H1 (cell line): Measurements from ENCODE around the gene CKB. TPM values are rescaled to one million over a fixed set of nuclear protein-coding genes. Genes with fewer than 3 reads are reported as not detected.

ENCODE experiments used
- CTCF ChIA-PET: fragments of 300-600 bp; sonication (Branson Sonifier 250); formaldehyde crosslinking; loops from one replicate; lab custom pipeline; 2021; ENCODE audit not compliant: partially characterized antibody; lab: Charles Lee
- POLR2A ChIA-PET: fragments of 300-600 bp; sonication (Branson Sonifier 250); formaldehyde crosslinking; loops from one replicate; lab custom pipeline; 2021; ENCODE audit warnings: inconsistent platforms; ENCODE audit not compliant: partially characterized antibody; lab: Charles Lee
- DNase-seq, 2 experiments: peaks; one replicate each; pipeline versions ENCODE4 v3.0.0 to v3.0.0-alpha.2; 2010 to 2022; ENCODE audit warnings: low spot score in 2 of 2, low read depth in 1 of 2, mixed read lengths in 1 of 2
- FAIRE-seq: peaks from 2 replicates; lab custom pipeline; 2011; peaks lifted over from hg19 to GRCh38; lab: Jason Lieb, UNC
- H2AFZ ChIP-seq: 2 replicates; pipeline ENCODE4 v1.8.1; 2012; ENCODE audit warnings: low read length, inconsistent platforms
- H2AK5ac ChIP-seq: 2 replicates; pipeline ENCODE4 v1.6.1; 2013; ENCODE audit warnings: low read depth, low read length
- H2BK120ac ChIP-seq: replicated peaks from 2 replicates; pipeline ENCODE3; 2013; ENCODE audit warnings: low read depth, low read length, inconsistent platforms
- H2BK12ac ChIP-seq: 2 replicates; pipeline ENCODE4 v1.6.1; 2013; ENCODE audit warnings: low read depth, low read length
- H2BK15ac ChIP-seq: 2 replicates; pipeline ENCODE4 v1.6.1; 2013; ENCODE audit warnings: low read length
- H2BK20ac ChIP-seq: 2 replicates; pipeline ENCODE4 v1.6.1; 2013; ENCODE audit warnings: low read length
- H2BK5ac ChIP-seq: 2 replicates; pipeline ENCODE4 v1.6.1; 2013; ENCODE audit warnings: low read depth, low read length
- H3K14ac ChIP-seq: 2 replicates; pipeline ENCODE4 v1.6.1; 2013; ENCODE audit warnings: inconsistent platforms; ENCODE audit not compliant: insufficient read length
- H3K18ac ChIP-seq: 2 replicates; pipeline ENCODE4 v1.6.1; 2013; ENCODE audit warnings: low read length; ENCODE audit errors: extremely low read depth
- H3K23ac ChIP-seq: 2 replicates; pipeline ENCODE4 v1.6.1; 2013; ENCODE audit warnings: inconsistent platforms; ENCODE audit not compliant: insufficient read length
- H3K23me2 ChIP-seq: 2 replicates; pipeline ENCODE4 v1.6.1; 2013; ENCODE audit warnings: low read depth, low read length
- H3K27ac ChIP-seq: 2 replicates; pipeline ENCODE4 v1.6.1; 2011; ENCODE audit warnings: low read depth, low read length, inconsistent platforms
- H3K27me3 ChIP-seq, 4 experiments: replicated peaks in 1 of 4; 1 replicate in 1 of 4; 2 replicates in 3 of 4; pipeline versions ENCODE4 v1.6.1 to v1.8.1; 2011 to 2013; ENCODE audit warnings: low read length in 3 of 4, mild to moderate bottlenecking in 3 of 4, inconsistent platforms in 2 of 4, mixed read lengths in 2 of 4, moderate library complexity in 1 of 4; ENCODE audit not compliant: control insufficient read depth in 3 of 4, insufficient read depth in 3 of 4; ENCODE audit errors: extremely low read depth in 1 of 4
- H3K36me3 ChIP-seq, 4 experiments: 2 replicates each; pipeline versions ENCODE4 v1.6.1 to v1.8.1; 2011 to 2013; ENCODE audit warnings: mild to moderate bottlenecking in 4 of 4, low read length in 3 of 4, moderate library complexity in 2 of 4, control low read depth in 1 of 4, inconsistent platforms in 1 of 4; ENCODE audit not compliant: insufficient read depth in 4 of 4, control insufficient read depth in 2 of 4
- H3K4ac ChIP-seq: replicated peaks from 2 replicates; pipeline ENCODE3; 2013; ENCODE audit warnings: low read length, low read depth, mixed read lengths, inconsistent platforms; ENCODE audit not compliant: insufficient read length
- H3K4me1 ChIP-seq, 4 experiments: replicated peaks in 1 of 4; 1 replicate in 1 of 4; 2 replicates in 3 of 4; pipeline versions ENCODE4 v1.6.1 to v1.8.1; 2011 to 2013; ENCODE audit warnings: low read length in 3 of 4, inconsistent platforms in 2 of 4, mixed read lengths in 1 of 4; ENCODE audit not compliant: insufficient read depth in 4 of 4, control insufficient read depth in 3 of 4
- H3K4me2 ChIP-seq, 2 experiments: 2 replicates each; pipeline versions ENCODE4 v1.6.1 to v1.8.1; 2011 to 2013; ENCODE audit warnings: low read depth in 2 of 2, low read length in 2 of 2, control low read depth in 1 of 2, inconsistent platforms in 1 of 2, mild to moderate bottlenecking in 1 of 2; ENCODE audit not compliant: insufficient read depth in 1 of 2
- H3K4me3 ChIP-seq, 4 experiments: fragments of 200-600, 300-600 bp in 1 of 4; sonication (generic), shearing (Covaris generic), sonication (Bioruptor Twin) in 1 of 4; 2 replicates each; pipeline versions ENCODE4 v1.5.1 to v1.8.1; 2011 to 2016; ENCODE audit warnings: low read length in 4 of 4, low read depth in 3 of 4, control low read depth in 2 of 4, inconsistent platforms in 2 of 4, mild to moderate bottlenecking in 2 of 4, mixed read lengths in 1 of 4, moderate library complexity in 1 of 4; ENCODE audit not compliant: insufficient read depth in 2 of 4; ENCODE audit errors: extremely low read depth in 1 of 4
- H3K56ac ChIP-seq: replicated peaks from 2 replicates; pipeline ENCODE3; 2013; ENCODE audit warnings: low read depth, mild to moderate bottlenecking, mixed read lengths, low read length, inconsistent platforms; ENCODE audit not compliant: insufficient read length
- H3K79me1 ChIP-seq: 2 replicates; pipeline ENCODE4 v1.6.1; 2013; ENCODE audit warnings: low read depth, low read length, control low read depth
- H3K79me2 ChIP-seq, 2 experiments: 2 replicates each; pipeline versions ENCODE4 v1.6.1 to v1.8.1; 2012 to 2013; ENCODE audit warnings: low read length in 2 of 2, mild to moderate bottlenecking in 2 of 2, inconsistent platforms in 1 of 2; ENCODE audit not compliant: insufficient read depth in 2 of 2, control insufficient read depth in 1 of 2
- H3K9ac ChIP-seq, 4 experiments: replicated peaks in 1 of 4; 1 replicate in 1 of 4; 2 replicates in 3 of 4; pipeline versions ENCODE4 v1.6.1 to v1.8.1; 2011 to 2013; ENCODE audit warnings: low read depth in 3 of 4, low read length in 3 of 4, control low read depth in 2 of 4, mild to moderate bottlenecking in 2 of 4, moderate library complexity in 2 of 4, inconsistent platforms in 1 of 4; ENCODE audit errors: extremely low read depth in 1 of 4
- H3K9me3 ChIP-seq, 2 experiments: 2 replicates each; pipeline versions ENCODE4 v1.6.1 to v1.8.1; 2012 to 2013; ENCODE audit warnings: mild to moderate bottlenecking in 2 of 2, moderate library complexity in 2 of 2, control low read depth in 1 of 2, inconsistent platforms in 1 of 2, low read depth in 1 of 2, low read length in 1 of 2, mixed read lengths in 1 of 2; ENCODE audit not compliant: insufficient read depth in 2 of 2
- H4K20me1 ChIP-seq, 2 experiments: replicated peaks in 1 of 2; 2 replicates each; pipeline versions ENCODE3 to v1.8.1; 2011 to 2013; ENCODE audit warnings: inconsistent platforms in 2 of 2, low read length in 2 of 2, mild to moderate bottlenecking in 1 of 2; ENCODE audit not compliant: insufficient read depth in 2 of 2, control insufficient read depth in 1 of 2
- H4K5ac ChIP-seq: 2 replicates; pipeline ENCODE4 v1.6.1; 2013; ENCODE audit warnings: low read length, low read depth, mixed read lengths, inconsistent platforms; ENCODE audit not compliant: insufficient read length
- H4K8ac ChIP-seq: 2 replicates; pipeline ENCODE4 v1.8.0; 2013; ENCODE audit warnings: mild to moderate bottlenecking, moderate library complexity, low read length, inconsistent platforms; ENCODE audit not compliant: insufficient read depth; ENCODE audit errors: extremely low read depth
- H4K91ac ChIP-seq: replicated peaks from 2 replicates; pipeline ENCODE3; 2013; ENCODE audit warnings: low read length, mixed read lengths, inconsistent platforms; ENCODE audit not compliant: insufficient read length
- ATF2 ChIP-seq: IDR thresholded peaks from 2 replicates; pipeline ENCODE4 v1.6.1; 2012; ENCODE audit warnings: low read length, inconsistent platforms
- ATF3 ChIP-seq: IDR thresholded peaks from 2 replicates; pipeline ENCODE4 v1.6.1; 2011; ENCODE audit warnings: low read depth, mild to moderate bottlenecking, low read length; ENCODE audit not compliant: insufficient read depth
- POLR2AphosphoS5 ChIP-seq: IDR thresholded peaks from 2 replicates; pipeline ENCODE4 v1.6.1; 2011; ENCODE audit warnings: low read depth, low read length
- RNF2 ChIP-seq: fragments of 200-900, 300-1000 bp; sonication (generic); IDR thresholded peaks from 2 replicates; pipeline ENCODE4 v1.7.1; 2016; ENCODE audit warnings: borderline replicate concordance, low read depth, mild to moderate bottlenecking, antibody characterized with exemption, low read length; ENCODE audit not compliant: poor library complexity, severe bottlenecking; ENCODE audit errors: missing control alignments
- SP2 ChIP-seq: IDR thresholded peaks from 2 replicates; pipeline ENCODE4 v1.6.1; 2012; ENCODE audit warnings: mild to moderate bottlenecking, low read length, inconsistent platforms
- WGBS, 2 experiments: shearing (Covaris generic) in 1 of 2; methylation state at CpG; one replicate each; pipeline versions ENCODE4 v1.1.6 to v1.1.7; 2013 to 2015; ENCODE audit warnings: low lambda C conversion rate in 2 of 2, mixed read lengths in 2 of 2, inconsistent platforms in 1 of 2, low coverage in 1 of 2, missing lambda C conversion rate in 1 of 2; ENCODE audit not compliant: insufficient replicate concordance in 2 of 2, insufficient coverage in 1 of 2, insufficient read length in 1 of 2; ENCODE audit errors: extremely low coverage in 1 of 2, missing lambda C conversion rate in 1 of 2; 5-methylcytosine and 5-hydroxymethylcytosine counted together
- polyA plus RNA-seq, 7 experiments: library from polyadenylated mRNA; depleted of rRNA in 3 of 7; stranded (reverse) in 5 of 7; unstranded in 2 of 7; fragments of >200 nt in 5 of 7; fragments of 200-250 nt in 2 of 7; gene quantifications; 1 replicate in 5 of 7; 2 replicates in 1 of 7; 4 replicates in 1 of 7; pipeline versions ENCODE4 v1.2.1 to v1.2.3, GENCODE V29; 2011 to 2013; ENCODE audit warnings: missing spikeins in 2 of 7, mixed read lengths in 2 of 7
- total RNA-seq: library from RNA; stranded (reverse); fragmentation: NEBNext Ultra II Directional; extraction: Animal tissue kit (Norgen Biotek cat#: 25700); gene quantifications from 2 replicates; pipeline ENCODE4 v1.2.1, GENCODE V29; 2021
- TF ChIP-seq, protein P1 (sequence below), 3 experiments: IDR thresholded peaks; 1 replicate in 2 of 3; 2 replicates in 1 of 3; pipeline versions ENCODE4 v1.5.1 to v1.6.1; 2011; ENCODE audit warnings: low read length in 3 of 3, mild to moderate bottlenecking in 3 of 3, inconsistent platforms in 2 of 3, low read depth in 1 of 3, moderate library complexity in 1 of 3; ENCODE audit not compliant: insufficient read depth in 1 of 3; ENCODE audit errors: control extremely low read depth in 1 of 3

The CKB gene
- total and polyA plus RNA-seq, 2 of the 8 experiments (the other 6 are each of a cell fraction or from before 2014, with no cell fraction given) = 538 to 950 TPM

GRCh38 chr14:103508521-103509329 is 13.9 kb downstream of the CKB start:
- no peak overlapping the region for H2BK15ac ChIP-seq
- no peak overlapping the region for H2BK20ac ChIP-seq
- H3K4me2 ChIP-seq = no peak overlapping the region
- no peak overlapping the region for H3K23ac ChIP-seq
- CTCF ChIA-PET = interaction anchor here (0.6 to 31.3 kb wide), 6 partner anchors 8 to 829 kb away, joined by 3 to 921 read pairs (median 23); partner anchors contain the start of gene TRMT61A
- no peak overlapping the region for H4K91ac ChIP-seq
- H2BK5ac ChIP-seq = no peak overlapping the region
- H3K23me2 ChIP-seq = no peaks in the 10 kb centered on the region
- no peak overlapping the region for H2AFZ ChIP-seq
- no peak overlapping the region for H4K5ac ChIP-seq
- H3K27ac ChIP-seq = no peak overlapping the region
- H3K9ac ChIP-seq = no peak overlapping the region
- H2AK5ac ChIP-seq = no peak overlapping the region
- H3K9me3 ChIP-seq = no peaks in the 10 kb centered on the region
- no peak overlapping the region for H2BK12ac ChIP-seq
- H3K79me1 ChIP-seq = no peaks in the 10 kb centered on the region
- no peaks in the 10 kb centered on the region for H3K27me3 ChIP-seq
- H3K4ac ChIP-seq = no peak overlapping the region
- FAIRE-seq = no peak
- no peak overlapping the region for H3K4me3 ChIP-seq
- peaks cover 7 to 31% (median 12%) of the 10 kb centered on the region in 4 experiments; a peak in 7 of 8 replicates for H3K36me3 ChIP-seq
- H4K8ac ChIP-seq = no peak overlapping the region
- DNase-seq = no peak
- H4K20me1 ChIP-seq = no peaks in the 10 kb centered on the region
- H3K4me1 ChIP-seq = no peaks in the 10 kb centered on the region
- no peak overlapping the region for H3K14ac ChIP-seq
- no peaks in the 10 kb centered on the region for H3K79me2 ChIP-seq
- WGBS, 2 experiments = 89% methylated on average over 16 of the region's 16 CpGs; no CpG with 5 or more reads in 1 of the 2 experiments
- no peak overlapping the region for H3K56ac ChIP-seq
- POLR2A ChIA-PET = interaction anchor here (1.1 to 5.8 kb wide), 5 partner anchors 12 to 403 kb away, joined by 3 to 76 read pairs (median 4); partner anchors contain the start of genes BAG5 and CKB
- H2BK120ac ChIP-seq = no peak overlapping the region
- H3K18ac ChIP-seq = no peak overlapping the region
- TF ChIP-seq, protein P1, sequence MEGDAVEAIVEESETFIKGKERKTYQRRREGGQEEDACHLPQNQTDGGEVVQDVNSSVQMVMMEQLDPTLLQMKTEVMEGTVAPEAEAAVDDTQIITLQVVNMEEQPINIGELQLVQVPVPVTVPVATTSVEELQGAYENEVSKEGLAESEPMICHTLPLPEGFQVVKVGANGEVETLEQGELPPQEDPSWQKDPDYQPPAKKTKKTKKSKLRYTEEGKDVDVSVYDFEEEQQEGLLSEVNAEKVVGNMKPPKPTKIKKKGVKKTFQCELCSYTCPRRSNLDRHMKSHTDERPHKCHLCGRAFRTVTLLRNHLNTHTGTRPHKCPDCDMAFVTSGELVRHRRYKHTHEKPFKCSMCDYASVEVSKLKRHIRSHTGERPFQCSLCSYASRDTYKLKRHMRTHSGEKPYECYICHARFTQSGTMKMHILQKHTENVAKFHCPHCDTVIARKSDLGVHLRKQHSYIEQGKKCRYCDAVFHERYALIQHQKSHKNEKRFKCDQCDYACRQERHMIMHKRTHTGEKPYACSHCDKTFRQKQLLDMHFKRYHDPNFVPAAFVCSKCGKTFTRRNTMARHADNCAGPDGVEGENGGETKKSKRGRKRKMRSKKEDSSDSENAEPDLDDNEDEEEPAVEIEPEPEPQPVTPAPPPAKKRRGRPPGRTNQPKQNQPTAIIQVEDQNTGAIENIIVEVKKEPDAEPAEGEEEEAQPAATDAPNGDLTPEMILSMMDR (IDR thresholded peaks at IDR 0.05; ENCODE audit: control extremely low read depth in 1 of 3, insufficient read depth in 1 of 3, low read depth in 1 of 3, low read length in 3 of 3) = no peak
- TF ChIP-seq RNF2 = no peak
- TF ChIP-seq POLR2AphosphoS5 = no peak
- TF ChIP-seq ATF3 = no peak
- TF ChIP-seq SP2 = no peak
- no peak for TF ChIP-seq ATF2
